NCI-H774 (cell line): ENCODE measurements around the gene NAALADL1.

Experiments used
- DNase-seq: peaks from one replicate; lab custom pipeline; 2025; lab: John Stamatoyannopoulos, UW

The NAALADL1 gene

DNA sequence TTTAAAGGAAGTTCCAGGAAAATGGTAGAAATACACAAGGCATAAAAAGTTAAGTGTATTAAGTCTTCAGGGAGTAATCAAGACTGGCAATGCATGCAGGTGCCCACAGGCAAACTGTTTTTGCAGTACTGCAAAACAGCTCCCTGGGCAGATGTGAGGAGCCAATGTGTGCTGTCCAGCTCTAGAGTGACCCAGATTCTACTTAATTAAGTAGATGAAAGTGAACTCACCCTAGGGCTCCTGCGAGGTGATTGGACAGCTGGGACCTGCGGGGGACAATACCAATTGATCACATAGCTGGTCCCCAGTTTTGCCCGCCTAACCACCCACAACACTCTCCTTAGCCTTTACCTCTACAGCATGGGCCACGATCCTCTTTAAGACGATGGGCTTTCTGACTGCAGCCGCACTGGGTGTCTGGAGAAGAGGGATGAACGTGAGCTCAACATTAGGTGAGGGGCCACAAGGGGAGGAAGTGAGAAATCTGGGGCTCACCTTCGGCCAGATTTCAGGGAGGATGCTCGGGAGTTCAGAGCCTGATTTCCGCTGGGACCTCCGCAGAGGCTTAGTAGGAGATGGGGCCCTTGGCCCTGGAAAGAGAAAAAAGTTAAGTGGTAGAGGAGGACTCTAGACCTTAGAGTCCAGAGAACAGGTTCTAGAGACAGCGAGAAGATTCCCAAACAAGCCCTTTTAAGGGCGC is 24.9 kb upstream of the NAALADL1 start:
- no peak for DNase-seq

DNA sequence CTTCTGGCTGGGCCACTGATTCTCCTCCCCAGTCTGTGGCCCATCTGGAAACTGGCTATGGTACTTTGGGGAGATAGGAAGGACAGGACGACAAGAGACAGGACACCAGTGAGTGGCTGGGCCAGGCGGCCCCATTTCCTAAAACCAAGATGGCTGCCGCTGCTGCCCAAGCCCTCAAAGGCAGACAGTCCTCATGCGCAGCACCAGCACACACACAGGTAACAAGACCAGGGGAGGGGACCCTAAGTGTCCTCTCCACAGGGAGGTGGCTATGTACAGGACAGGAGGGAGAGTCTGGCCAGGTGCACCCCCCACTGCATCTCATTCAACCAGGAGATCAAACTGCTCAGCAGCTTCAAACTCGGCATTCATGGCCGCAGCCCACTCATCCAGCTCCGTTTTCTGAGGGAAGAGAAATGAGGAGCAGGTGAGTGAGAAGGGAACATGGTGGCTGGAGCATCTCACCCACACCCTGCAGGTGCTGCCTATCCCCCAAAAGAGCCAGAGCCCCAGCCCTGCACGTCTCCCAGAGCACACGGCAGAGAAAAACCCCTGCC is 20.5 kb upstream of the NAALADL1 start:
- no peak for DNase-seq

DNA sequence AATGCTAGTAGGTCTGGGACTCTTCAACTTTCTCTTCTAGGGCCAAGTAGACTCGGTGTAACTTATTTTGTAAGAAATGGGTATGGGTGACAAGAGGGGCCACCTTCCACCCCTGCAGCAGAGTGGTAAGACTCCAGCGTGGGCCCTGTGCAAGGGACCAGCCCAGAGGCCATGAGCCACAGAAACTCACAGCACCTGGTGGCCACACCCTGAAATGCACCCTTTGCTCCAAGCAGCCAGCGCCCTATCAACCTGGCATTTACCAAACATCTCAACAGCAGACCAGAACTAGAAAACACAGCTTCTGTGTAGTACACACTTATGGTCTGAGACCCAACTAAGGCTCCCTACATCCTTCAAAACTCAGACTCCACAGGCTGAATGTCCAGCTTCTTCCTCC is 19.8 kb upstream of the NAALADL1 start:
- DNase-seq, result no peak

DNA sequence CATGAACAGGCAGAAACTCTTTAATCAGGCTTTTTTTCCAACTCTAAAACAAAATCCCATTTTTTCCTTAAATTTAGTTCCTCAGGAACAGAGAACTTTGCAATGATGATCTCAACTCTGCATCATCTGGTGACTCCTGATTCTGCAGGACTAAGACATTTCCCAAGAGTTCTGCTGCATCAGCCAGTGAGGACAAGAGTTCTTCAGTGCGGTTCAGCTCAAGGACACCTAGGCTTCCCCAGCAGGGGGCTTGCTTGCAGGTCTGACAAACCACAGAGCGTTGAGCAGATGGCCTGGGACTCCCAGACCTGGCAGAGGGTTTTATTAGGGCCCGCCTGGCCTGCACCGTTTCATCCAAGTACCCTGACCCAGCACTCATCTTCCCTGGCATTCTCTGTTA is 19.1 kb upstream of the NAALADL1 start:
- no peak for DNase-seq

DNA sequence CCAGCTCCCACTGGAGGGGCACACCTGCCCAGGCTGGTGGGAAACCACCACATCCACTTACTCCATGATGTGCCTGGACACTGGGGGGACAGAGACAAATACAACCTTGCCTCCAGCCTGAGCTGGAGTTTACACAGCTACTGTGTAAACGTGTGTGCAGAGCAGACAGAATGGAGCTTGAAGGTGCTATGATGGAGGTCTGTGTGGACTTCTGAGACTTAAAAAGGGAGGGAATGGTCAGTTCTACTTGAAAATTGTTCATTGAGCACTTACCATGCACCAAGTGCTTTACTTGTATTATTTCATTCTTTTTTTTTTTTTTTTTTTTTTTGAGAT is 14.2 kb upstream of the NAALADL1 start:
- DNase-seq, result no peak

DNA sequence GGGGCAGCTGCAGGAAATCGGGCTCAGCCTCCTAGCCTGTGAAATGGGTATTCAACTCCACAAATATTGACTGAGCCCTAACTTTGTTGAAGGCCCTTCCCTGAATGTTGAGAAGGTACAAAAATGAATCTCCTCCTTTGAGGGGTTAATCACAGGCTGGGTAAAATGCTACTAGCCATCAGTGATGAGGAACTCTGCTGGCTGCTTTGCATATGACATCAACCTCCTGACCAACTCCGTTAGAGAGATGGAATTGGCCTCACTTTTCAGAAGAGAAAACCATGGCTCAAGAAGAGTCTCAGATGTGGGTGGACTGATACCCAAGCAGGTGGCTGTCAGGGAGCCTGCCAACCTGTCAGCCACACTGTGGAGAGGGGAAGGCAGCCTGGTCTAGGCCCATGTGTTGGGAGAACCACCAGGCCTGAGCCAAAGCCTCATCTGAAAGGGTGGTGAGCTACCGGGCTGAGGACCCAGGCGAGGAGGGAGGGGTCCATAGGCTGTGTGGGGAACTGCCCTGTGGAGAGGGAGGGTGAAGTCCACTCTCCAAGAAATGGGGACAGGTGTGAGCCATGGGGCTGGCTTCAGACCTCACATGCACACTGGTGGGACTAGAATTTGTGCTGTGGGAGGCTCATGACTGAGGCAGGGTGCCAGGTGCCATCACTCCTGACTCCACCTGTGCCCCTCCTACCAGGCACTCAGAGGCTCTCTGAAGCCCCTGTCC is 13.7 kb upstream of the NAALADL1 start:
- DNase-seq, result no peak

DNA sequence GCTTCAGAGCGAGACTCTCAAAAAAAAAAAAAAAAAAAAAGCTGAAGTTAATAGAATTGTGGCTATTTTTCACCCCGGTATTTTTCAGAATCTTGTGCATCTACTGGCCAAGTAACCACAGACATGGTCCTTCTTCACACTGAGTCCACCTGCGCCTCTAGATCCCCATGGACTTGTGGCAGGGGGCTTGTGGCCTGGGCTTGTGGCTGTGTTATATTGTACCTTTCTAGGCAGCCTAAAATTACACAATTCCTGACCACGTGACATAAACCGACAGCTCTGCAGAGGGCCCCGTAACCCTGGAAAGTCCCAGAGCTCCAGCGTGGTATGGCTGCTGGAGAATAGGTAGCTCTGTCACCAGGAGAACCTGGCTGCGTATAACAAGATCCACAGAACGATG is 10.9 kb upstream of the NAALADL1 start:
- no peak for DNase-seq

DNA sequence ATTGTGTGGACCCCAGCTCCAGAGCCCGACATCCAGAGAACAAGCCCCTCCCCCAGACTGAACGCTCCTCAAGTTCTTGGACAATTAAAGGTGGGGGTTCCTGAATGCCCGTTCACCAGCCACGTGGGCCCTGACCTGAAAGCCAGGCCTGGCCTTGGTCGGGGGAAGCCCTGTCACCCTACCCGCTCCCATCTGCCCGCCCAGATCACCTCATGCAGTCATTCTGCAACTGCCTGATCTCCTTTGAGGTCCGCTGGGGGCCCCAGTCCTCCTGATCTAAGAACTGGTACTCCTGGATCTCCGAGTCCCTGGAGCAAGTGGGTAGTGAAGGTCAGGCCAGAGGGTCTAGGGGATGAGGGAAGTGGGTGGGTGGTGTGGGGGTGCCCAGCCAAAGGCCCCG is 9.1 kb upstream of the NAALADL1 start:
- DNase-seq, result no peak

DNA sequence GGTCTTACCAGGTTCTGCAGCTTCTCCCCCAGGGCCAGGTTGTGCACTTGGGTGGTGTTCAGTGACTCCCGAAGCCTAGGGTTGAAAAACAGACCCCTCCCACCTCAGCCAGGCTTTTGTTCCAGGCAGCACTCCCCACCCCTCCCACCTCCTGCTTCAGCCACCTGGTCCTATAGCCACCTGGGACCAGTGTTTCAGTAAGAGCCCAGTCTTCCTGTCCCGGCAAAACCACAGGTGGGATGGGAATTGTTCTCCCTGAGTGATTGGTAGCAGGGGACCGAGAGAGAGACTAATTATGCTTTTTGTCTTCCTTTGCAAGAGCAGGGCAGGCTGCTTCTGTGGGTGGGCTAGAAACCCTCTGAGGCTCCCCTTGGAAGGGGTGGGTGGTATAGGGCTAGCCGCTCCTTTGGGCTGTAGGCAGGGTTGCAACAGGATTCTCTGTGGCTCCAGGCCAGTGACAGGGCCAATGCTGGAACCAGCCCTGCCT is 8.5 kb upstream of the NAALADL1 start:
- no peak for DNase-seq

DNA sequence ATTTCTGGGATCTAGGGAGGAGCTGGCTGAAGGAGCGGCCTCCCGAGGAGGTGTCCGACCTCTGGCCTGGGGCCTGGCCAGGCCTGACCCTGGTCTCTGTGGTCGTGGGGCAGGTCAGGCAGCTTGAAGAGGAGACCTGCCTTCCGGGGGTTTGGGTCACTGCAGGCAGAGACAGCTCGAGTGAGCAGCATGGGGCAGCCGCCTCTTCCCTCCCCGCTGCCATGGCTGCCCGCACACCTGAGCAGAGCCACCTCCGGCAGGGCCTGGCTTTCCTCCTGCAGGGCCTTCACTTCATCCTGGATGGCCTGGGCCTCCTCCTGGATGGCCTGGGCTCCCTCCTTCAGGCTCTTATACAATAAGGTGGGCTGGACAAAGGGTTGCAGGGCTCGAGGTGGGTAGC is 8.0 kb upstream of the NAALADL1 start:
- no peak for DNase-seq

DNA sequence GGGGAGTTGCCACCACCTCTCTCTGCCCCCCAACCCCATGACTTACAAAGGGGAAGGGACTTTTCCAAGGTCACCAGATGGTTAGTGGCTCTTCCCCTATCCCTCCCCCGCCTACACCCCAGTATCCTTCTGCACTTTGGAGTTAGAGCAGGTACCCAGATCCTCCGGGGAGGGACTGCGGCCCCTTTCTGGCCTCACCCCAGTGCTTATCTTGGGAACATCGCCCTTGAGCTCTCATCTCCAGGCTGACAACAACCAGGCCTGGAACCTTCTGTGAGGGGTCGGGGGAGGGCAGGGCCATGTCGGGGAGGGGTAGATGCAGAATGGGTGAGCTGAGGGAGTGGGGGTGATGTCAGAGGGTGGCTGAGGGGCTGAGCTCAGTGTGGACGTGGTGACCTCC is 7.5 kb upstream of the NAALADL1 start:
- no peak for DNase-seq

DNA sequence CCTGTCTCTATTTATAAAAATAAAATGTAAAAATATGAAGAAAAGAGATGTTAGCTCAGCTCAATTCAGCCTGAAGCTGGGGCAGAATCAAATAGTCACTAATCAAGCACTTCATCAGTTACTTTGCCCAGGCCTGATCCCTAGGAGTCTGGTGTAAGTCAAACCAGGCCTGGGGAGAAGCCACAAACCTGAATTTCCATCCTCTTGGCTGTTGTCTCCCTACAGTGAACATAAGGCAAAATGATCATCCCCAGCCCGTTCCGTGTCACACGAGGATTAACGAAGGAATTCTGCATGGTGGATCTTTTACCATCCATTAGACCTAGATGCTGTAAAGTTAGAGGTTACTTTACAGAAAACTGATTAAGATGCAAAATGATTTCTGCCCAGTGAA is 6.5 kb upstream of the NAALADL1 start:
- no peak for DNase-seq

DNA sequence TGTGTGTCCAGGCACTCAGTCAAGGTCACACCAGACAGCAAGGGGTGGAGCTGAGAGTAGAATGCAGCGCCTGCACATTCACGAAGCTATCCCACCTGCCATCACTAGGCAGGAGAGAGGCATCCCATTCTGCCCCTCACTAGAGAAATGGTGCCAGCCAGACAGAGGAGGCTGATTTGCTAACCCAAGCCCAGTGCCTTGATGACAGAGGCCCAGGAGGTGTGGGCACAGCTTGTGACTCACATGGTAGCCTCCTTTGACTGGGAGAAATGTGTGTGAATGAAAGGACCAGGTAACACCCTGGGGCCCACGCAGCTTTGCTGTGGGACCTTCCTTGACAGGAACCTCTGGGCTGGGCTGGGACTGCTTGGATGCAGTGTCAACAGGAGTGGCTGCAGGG is 5.2 kb upstream of the NAALADL1 start:
- DNase-seq, result no peak

DNA sequence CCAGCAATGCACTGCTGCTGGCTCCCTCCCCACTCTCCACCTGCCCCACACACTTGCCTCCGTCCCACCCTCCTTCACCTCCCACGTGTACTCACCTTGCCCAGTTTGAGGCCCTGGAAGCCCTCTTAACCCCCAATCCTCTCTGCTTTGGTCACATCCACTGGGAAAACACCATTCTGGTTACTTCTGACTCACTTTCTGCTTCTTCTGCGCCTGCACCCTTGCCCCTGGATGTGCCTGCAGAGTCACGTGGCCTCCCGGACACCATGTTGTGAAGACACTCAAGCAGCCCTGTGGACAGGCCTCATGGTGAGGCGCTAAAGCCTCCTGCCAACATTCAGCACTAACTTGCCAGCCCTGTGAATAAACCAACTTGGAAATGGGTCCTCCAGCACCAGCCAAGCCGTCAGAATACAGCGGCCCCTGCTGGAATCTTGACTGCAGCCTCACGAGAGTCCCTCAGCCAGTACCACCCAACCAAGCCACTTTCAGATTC is 2.6 kb upstream of the NAALADL1 start:
- no peak for DNase-seq

DNA sequence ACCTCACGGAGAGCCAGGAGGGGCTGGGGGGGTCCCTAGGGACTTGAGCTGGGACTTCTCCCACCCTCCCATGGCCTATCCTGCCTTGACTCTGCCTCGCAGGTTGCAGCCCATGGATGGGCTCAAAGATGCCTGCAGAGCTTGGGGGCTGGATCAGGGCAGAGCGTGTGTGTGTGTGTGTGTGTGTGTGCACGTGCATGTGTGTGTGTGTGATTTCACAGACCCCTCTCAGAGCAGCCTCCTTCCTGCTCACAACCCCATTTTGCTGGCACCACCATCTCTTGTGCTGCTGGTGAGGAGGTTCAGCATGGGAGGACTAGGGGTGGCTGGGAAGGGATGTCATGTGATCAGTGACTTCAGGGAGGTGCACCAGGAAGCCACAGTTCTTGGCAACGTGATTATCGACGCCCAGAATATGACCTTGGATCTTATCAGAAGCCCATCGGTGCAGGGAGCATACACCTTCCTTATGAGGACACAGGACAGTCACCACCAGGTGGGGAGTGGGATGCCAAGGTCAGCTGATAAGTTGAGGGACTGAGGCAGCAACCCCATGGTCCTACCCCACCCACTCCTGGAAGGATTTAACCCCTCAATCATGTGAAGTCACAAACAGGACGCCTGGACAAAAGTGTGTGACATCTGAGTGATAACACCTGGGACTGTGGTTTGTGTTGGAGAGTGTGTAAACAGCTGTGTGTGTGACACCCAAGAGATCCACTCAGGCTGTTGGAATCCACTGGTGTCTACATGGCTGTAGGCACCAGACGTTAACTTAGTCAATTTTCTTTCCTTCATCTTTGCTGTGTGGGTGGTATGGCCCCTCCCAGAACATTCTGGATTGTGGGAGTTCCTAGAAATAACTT is 1.8 kb upstream of the NAALADL1 start:
- no peak for DNase-seq

DNA sequence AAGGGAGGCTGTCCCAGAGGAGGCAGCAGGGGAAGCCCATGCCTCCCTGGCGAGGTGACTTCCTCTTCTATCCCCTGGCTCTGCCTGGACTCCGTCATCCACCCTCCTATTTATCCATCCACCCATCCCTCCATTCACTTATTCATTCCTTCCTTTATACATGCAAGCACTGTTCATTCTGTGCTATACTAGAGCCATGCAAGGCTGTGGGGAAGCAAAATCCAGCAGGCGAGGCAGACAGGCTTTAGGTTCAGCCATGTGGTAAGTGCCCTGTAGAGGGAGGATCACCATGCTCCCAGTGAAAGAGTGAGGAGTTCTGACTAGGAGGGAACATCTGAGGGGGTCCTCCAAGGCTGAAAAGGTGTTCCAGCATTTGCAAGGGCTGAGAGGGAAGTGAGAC is 1.2 kb upstream of the NAALADL1 start:
- no peak for DNase-seq

DNA sequence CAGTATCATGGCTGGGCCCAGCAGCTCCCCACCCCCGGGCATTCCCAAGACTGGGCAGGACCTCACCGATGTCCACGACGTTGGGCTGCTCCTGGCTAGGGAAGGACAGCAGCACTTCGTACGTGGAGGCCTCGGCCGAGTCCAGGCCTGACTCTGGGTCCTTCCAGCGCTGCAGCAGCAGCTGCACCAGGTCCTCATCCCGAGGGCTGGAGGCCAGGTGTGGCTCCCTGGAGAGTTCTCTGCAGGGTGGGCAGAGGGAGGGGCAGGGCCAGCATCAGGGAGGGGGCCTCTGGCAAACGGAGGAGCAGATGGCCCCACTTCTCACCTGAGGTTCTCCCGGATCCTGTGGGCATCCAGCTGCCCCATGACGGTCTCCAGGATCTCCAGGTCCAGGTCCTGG is 341 bp downstream of the NAALADL1 start:
- DNase-seq, result no peak

DNA sequence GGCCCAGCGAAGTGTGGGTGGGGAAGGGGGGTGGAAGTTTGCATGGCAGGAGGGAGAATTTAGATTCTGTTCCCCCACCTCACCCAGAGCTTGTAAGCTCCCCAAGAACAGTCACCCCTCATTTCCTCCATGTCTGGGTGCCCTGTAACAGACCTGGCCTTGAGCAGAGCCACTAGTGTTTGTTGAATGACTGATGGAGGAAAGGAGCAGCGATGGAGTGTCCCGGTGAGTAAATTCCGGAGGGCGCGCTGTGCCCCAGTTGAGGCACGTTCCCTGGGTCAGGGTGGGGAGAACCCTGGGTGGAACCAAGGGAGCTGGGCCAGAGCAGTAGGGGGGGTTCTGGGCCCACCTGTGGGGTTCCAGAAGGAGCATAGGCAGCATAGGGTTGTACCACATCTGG is 827 bp downstream of the NAALADL1 start:
- no peak for DNase-seq

DNA sequence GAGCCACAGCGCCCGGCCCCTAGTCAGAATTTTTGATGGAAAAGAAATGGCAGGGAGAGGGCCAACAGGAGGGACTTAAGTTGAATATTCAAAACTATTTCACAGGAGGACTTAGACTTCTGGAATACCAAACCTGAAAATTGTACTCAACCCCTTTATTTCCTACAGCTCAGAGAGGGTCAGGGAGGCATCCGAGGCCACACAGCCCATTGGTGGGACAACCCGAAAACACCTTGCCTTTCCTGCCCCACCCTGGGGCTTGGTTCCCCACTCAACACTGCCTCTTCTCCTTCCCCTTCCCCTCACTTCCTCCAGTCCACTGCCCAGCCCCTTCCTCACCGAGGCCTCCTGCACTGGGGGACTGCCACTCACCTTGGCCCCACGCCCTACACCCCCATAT is 1.4 kb downstream of the NAALADL1 start:
- no peak for DNase-seq

DNA sequence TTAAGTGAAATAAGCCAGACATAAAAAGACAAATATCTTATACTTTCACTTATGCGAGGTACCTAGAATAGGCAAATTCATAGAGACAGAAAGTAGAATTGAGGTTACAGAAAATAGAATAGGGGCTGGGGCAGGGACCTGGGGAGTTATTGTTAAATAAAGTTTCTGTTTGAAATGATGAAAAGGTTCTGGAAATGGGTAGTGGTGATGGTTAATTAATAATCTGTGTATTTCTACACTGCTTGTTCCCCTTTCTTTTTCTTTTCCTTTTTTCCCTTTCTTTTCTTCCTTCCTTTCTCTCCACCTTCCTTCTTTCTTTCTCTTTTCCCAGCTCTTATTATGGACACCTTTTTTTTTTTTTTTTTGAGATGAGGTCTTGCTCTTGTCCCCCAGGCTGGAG is 2.8 kb downstream of the NAALADL1 start:
- DNase-seq, result no peak

DNA sequence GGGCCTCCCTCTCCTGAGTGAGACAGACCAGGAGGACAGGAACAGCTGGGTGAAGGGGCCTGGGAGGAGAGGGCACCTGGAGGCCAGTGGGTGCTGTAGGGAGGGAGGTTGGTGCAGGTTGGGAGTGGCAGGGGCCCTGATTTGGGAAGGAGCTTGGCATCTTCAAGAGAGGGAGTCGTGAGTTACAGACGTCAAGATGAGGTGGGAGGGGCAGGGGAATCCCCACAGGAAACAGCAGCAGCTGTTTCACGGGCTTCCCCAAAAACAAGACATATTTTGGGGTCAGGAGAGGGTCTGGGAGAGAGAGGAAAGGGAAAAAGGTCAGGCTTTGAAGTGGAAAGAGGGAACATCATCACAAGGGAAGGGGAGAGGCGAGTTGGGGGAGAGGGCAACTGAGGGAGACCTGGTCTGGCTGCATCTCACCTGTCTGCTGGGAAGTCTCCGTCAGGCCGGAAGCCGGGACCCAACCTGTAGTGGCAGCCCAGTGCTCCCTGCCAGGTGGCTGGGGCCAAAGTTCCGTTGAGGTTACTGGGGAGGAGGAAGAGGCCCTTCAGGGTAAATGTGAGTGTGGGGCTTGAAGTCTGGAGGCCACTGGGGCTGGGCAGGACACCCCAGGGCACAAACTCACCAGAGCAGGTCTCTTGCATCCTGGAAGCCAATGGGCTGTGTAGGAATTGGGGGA is 4.4 kb downstream of the NAALADL1 start:
- no peak for DNase-seq

DNA sequence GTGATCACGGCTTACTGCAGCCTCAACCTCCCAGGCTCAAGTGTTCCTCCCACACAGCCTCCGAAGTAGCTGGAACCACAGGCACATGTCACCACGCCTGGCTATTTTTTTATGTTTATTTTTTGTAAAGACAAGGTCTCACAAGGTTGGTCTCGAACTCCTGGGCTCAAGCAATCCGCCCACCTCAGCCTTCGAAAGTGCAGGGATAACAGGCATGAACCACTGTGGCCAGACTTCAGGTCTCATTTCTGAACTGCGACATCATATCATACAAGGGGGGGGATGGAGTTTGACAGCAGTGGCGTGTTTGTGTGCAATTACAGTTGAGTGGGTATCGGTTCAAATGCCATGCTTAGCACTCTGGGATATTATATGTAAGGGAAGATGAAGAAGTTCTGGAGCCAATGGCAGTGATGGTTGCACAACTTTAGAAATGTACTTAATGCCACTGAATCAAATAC is 6.9 kb downstream of the NAALADL1 start:
- DNase-seq, result no peak
